ENCODE data around the gene HSPB7.
"Not testable (repeated sequence)": the region's sequence is repeated elsewhere in the genome, so short reads cannot be mapped to it uniquely, and the experiment has no call there.

The HSPB7 gene

DNA sequence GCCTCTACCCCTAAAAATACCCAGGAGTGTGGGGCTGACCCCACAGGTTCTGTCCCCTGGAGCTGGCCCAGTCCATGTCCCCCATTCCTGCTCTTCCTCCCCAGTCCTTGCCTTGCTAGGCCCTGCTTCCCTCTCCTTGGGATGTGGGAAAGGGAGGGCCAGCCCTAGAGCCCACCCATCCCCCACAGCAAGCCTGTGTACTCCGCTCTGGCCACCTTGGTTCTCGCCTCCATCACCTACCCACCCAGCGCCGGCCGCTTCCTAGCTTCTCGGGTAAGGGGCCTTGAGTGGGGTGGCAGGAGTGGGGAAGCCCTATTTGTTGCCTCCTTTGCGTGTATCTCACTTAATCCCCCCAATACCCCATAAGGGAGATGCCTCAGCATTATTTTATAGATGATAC lies 32.5 kb upstream of the HSPB7 start:
- no peak for DNase-seq (ENCODE audit: low read depth in 2 of 2)

DNA sequence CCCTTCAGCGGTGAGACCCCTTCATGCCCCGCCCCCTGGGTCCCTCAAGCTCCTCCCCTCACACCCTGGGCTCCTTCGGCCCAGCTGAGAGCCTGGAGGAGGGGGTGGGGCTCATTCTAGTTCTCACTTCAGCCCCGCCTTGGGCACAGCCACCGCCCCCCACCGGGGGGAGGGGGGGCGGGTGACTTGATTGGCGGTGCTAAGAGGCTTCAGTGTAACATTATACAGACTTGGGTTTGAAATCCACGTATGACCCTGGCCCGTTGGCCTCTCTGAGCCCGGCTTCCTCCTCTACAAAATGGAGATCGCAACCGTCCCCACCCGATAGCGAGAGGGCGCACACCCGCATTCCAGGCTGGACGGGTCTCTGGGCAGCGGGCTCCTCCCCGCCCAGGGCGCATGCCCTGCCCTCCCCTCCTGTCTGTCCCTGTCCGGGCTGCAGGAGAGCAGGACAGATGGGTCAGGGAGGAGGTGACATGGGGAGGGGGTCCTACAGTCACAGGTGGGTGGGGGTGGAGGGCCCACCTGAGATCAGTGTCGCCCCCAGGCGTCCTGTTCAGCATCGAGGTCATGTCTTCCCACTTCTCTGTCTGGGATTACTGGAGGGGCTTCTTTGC lies 30.8 kb upstream of the HSPB7 start:
- peak in 1 of 2 donors; percentile 21 for DNase-seq (ENCODE audit: low read depth in 2 of 2)

DNA sequence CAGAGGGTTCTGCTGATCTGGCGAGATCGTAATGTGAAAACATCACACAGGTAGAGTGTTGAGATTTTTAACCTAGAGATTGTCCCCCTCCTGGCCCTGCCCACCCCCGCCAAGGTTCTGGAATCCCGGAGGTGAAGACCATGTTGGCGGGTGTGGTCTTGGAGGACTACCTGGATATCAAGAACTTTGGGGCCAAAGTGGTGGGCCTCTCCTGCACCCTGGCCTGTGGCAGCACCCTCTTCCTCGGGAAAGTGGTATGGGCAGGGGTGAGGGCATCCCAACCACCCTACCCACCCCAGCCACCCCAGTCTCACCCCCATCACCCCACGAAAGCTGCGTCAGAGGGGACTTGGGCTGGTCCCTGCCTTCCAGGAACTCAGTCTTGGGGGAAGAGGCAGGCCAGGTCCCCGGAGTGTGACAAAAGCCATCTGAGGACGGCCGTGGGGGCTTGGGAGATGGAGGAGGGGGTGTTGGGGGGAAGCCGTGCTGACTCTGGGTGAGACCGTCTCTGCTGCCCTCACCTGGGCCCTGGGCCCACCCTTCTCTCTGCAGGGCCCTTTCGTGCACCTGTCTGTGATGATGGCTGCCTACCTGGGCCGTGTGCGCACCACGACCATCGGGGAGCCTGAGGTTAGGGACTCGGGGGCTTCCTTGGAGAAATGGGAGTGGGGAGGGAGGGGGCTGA lies 30.1 kb upstream of the HSPB7 start:
- DNase-seq (ENCODE audit: low read depth in 2 of 2), result no peak

GRCh38 chr1:16046842-16047241 lies 29.0 kb upstream of the HSPB7 start:
- DNase-seq (ENCODE audit: low read depth in 2 of 2), result no peak

- no peak for DNase-seq (ENCODE audit: low read depth in 2 of 2)
Measured at GRCh38 chr1:16043950-16044349, 26.1 kb upstream of the HSPB7 start.

DNA sequence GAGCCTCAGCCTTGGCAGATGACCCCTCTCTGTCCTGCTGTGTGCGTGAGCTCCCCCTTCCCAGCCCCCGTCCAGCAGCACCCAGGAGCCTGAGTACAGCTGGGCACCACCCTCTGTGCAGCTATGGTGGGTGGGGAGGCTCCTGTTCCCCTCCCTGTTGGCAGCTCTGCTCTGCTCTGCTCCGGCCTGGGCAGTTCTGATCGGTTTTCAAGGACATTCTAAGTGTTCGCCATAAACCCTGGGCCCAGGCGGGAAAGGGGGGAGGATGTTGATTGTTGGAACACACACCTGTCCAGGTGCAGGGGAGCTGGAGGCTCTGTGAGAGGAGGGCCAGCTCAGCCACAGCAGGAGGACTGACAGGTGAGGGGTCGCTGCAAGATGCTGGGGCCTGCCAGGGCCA lies 25.7 kb upstream of the HSPB7 start, which contains the start of gene CLCNKB:
CLCNKB (plus strand) TSS at position 262 of the 400 bp plus-strand sequence. CDS start 711 bp downstream, outside the sequence.
- DNase-seq (ENCODE audit: low read depth in 2 of 2), result no peak

- not testable (repeated sequence) for DNase-seq (ENCODE audit: low read depth in 2 of 2)
Measured at GRCh38 chr1:16042654-16043053, 24.8 kb upstream of the HSPB7 start.

- no peak for DNase-seq (ENCODE audit: low read depth in 2 of 2)
Measured at GRCh38 chr1:16042096-16042495, 24.3 kb upstream of the HSPB7 start.

- no peak for DNase-seq (ENCODE audit: low read depth in 2 of 2)
Measured at GRCh38 chr1:16041200-16041599, 23.4 kb upstream of the HSPB7 start.

GRCh38 chr1:16039871-16040270 lies 22.0 kb upstream of the HSPB7 start:
- not testable (repeated sequence) for DNase-seq (ENCODE audit: low read depth in 2 of 2)

DNA sequence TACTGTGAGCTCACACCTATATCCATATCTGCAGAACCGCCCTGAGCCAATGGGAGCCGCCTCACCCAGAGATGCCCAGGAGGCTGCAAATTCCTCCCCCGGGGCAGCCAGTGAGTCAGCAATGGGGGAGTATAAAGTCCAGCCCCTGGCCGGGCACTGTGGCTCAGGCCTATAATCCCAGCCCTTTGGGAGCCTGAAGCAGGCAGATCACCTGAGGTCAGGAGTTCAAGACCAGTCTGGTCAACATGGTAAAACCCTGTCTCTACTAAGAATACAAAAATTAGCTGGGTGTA lies 20.7 kb upstream of the HSPB7 start:
- no peak for DNase-seq (ENCODE audit: low read depth in 2 of 2)

DNA sequence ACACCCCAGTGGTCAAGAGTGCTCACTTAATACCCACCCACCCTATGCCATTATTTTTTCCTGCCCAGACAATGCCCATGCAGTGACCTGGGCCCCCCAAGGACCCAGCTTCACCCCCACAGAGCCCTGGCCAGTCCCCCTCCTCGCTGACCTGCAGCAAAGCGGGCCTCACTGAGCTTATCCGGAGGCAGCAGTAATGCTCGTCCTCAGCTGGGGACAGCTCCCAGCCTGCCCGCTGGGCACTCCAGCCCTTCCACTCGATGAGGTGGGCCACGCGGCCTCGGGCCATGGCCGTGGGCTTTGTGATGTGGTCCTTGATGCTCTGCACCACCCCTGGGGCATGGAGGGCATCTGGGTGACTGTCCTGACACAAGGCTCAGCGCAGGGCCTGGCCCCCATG lies 18.6 kb upstream of the HSPB7 start:
- DNase-seq (ENCODE audit: low read depth in 2 of 2), result not testable (repeated sequence)

DNA sequence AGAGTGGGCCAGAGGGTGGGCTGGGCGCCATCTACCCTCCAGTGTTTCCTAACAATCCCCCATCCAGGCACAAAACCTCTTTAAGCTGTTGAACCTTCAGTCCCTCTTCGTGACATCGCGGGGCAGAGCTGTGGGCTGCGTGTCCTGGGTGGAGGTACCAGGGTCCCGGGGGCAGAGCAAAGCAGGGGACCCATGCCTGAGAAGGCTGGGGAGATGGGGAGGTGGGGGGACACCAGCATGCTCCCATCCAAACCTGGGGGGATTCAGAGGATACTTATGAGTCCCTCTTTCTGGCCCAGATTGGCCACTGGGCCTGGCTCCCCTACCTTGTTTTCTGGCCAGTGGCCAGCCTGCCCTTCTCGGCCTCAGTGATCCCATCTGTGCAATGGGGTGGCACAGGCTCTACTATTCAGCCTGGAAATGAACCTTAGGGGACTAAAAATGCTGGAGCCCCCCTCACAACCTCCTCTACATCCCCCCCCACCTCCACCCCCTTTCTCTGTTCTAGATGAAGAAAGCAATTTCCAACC lies 15.3 kb upstream of the HSPB7 start:
- DNase-seq (ENCODE audit: low read depth in 2 of 2), result not testable (repeated sequence)

DNA sequence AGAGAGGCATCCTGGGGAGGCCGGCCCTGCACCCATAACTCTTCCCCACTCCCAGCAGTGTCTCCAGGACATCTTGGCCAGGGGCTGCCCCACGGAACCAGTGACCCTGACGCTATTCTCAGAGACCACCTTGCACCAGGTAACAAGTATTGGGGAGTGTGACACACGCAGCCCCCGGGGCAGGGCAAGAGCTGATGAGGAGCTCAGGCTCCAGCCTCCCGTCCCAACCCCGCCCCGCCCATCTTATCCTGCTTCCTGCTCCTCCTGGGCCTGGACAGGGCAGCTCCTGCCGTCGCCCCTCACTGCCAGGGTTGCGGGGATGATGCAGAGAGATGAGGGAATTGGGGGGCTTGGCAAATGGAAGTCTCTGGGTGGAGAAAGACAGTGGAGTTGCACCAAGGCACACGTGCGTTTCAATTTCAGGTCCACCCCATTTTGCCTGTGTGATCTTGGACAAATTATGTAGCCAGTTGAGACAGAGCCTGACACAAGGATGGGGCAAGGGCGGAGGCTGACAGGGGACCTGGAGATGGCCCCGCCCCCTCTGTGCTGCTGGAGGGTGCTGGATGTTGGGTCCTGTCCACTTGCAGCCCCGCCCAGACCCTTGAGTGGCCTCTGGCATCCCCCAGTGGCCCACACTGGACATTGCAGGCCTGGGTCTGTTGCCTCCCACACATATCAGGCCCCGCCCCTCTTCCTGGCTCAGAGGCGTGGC lies 14.7 kb upstream of the HSPB7 start:
- no peak for DNase-seq (ENCODE audit: low read depth in 2 of 2)

- DNase-seq (ENCODE audit: low read depth in 2 of 2), result no peak
Measured at GRCh38 chr1:16031551-16031950, 13.7 kb upstream of the HSPB7 start.

GRCh38 chr1:16029288-16029687 lies 11.4 kb upstream of the HSPB7 start:
- no peak for DNase-seq (ENCODE audit: low read depth in 2 of 2)

GRCh38 chr1:16029003-16029268 lies 11.1 kb upstream of the HSPB7 start:
- DNase-seq (ENCODE audit: low read depth in 2 of 2), result not testable (repeated sequence)

- no peak for DNase-seq (ENCODE audit: low read depth in 2 of 2)
Measured at GRCh38 chr1:16028237-16029002, 10.6 kb upstream of the HSPB7 start.

GRCh38 chr1:16026723-16027484 lies 9.1 kb upstream of the HSPB7 start:
- DNase-seq (ENCODE audit: low read depth in 2 of 2), result peak in 1 of 2 donors; percentile 42

DNA sequence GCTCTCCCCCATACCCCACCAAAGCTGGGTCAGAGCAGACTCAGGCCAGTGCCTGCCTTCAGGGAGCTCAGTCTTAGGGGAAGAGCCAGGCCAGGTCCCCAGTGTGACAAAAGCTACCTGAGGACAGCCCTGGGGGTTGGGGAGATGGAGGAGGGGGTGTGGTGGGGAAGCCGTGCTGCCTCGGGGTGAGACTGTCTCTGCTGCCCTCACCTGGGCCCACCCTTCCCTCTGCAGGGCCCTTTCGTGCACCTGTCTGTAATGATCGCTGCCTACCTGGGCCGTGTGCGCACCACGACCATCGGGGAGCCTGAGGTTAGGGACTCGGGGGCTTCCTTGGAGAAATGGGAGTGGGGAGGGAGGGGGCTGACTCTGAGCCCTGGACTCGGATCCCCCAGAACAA lies 8.5 kb upstream of the HSPB7 start:
- not testable (repeated sequence) for DNase-seq (ENCODE audit: low read depth in 2 of 2)

DNA sequence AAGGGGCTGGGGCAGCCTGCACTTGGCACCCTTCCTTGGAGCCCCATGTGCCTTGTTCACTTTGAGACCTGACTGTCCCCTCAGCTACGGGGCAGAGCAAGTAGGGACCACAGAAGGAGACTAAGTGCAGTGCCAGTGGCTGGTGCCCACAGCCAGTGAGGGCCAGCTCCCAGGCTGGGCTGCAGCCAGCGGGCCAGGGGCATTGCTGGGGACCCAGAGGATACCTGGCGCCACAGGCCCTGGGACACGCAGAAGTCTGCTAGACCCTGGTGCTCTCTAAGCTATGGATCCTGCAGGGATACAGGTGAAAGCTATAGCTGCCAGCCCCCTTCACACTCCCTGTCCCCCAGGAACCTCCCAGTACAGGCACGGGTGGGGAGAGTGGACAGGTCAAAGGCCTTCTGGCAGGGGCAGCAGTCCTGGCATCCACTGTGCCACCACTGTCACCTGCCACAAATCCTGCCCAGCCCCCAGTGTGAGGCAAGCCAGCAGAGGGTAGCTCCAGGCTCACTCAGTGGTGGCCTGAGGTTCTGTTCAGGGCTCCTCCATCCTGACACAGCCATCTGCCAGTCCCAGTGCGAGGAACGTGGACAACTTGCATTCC lies 5.3 kb upstream of the HSPB7 start:
- DNase-seq (ENCODE audit: low read depth in 2 of 2), result no peak

Data from stimulated activated CD4-positive, alpha-beta T cell treated with anti-CD3 and anti-CD28 coated beads, Interleukin-1b, Interleukin-23, amount 100 ng/mL, for 1 hour (primary cell).